NCI-H1105 treated with DMSO at 0.1 percent for 48 hours (cell line): ENCODE results near the gene KCNK18.

Source experiments
- DNase-seq: peaks from one replicate; lab custom pipeline; 2025; lab: John Stamatoyannopoulos, UW

KCNK18 gene

DNA sequence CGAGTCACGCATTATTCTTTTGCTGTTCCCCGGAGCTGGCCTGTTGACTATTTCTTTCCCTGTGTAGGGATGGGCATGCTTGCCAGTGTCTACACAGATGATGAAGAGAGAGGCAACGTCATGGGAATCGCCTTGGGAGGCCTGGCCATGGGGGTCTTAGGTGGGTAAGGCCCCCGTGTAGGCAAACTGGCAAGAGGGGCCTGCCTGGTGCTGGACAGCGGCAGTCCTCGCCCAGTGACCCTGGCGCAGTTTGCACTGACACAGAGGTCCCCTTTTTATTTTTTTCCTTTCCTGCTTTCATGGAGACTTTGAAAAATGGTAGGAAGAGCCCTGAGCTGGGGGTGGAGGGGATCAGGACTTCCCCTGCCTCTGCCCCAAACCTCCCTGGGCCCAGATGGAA, 57.0 kb downstream of the KCNK18 start:
- no peak for DNase-seq

DNA sequence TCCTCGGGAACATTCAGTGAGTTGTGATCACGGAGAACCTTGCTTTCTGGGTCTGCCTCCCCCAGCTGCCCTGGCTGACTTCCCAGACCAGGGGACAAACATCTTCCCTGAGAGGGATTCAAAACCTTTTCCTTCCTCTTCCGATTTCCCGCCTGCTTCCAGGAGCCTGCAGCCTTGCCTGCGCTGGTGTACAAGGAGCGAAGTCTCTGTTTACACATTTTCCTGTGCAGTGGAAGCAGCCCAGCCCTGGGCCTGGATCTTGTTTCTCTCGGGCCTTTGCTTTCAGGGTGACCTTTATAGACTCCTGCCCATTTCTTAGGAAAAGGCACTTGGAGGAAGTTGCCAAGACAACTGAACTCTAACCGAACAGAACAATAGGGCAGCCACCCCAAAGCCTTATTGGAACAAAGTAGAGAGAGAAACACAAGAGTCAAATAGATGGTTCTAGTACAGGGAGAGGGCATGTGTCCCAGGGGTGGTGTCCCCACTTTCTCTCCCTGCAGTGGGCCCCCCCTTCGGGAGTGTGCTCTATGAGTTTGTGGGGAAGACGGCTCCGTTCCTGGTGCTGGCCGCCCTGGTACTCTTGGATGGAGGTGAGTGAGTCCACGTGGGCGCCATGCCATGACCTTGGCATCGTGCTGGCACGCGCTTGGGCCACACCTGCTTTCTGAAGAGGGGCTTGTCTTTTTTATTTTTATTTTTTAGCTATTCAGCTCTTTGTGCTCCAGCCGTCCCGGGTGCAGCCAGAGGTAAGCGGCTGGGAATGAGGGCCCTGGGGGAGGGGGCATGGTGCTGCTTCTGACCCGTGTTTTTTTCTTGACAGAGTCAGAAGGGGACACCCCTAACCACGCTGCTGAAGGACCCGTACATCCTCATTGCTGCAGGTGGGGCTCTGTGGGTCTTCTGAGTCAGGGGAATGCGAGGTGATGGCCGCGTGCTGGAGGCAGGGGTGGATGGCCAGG, 57.8 kb downstream of the KCNK18 start:
- DNase-seq: no peak

DNA sequence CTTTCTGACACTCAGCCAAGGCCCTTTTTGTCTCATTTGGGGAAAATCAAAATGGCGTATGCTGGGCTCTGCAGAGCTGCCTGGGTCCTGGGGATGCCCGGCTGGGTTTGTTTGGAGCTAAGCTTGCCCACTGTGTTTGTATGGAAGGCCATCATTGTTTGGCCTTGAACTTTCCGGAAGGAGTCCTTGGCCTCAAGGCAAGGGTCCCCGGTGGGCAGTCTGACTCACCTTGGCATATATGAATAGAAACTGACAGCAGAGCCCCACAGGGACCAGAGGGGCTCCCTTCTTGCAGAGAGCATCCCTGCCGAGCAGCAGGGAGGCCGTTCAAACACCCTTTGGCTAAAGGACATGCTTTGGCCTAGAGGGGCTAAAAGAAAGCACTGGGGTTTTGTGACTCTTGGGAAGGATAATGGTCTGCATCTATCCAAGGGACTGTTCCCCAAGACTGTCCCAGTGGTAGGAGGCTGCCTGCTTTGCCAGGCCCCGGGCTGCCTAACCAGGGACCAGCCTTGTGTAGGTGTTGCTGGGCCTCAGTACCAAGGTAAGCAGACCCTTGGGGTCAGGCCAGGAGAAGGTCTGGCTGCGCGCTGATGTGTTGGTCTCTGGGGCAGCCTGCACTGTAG, 58.7 kb downstream of the KCNK18 start:
- no peak for DNase-seq

- no peak for DNase-seq
Observed at GRCh38 chr10:117256910-117257309, 59.6 kb downstream of the KCNK18 start.

GRCh38 chr10:117257721-117258120, 60.4 kb downstream of the KCNK18 start:
- DNase-seq: no peak

- DNase-seq: no peak
Observed at GRCh38 chr10:117259279-117259678, 62.0 kb downstream of the KCNK18 start.
